ENCODE results near the gene OCLN.
"Not testable (repeated sequence)": the region's sequence is repeated elsewhere in the genome, so short reads cannot be mapped to it uniquely, and the experiment has no call there.

OCLN gene

GRCh38 chr5:69454460-69455249, 37.9 kb upstream of the OCLN start:
- no peak overlapping the region for H3K4me3 ChIP-seq (ENCODE audit: low read depth, low read length)
- no peak for TF ChIP-seq CTCF (IDR thresholded peaks at IDR 0.05; ENCODE audit: control insufficient read depth, extremely low read depth, insufficient read depth)
- DNase-seq (ENCODE audit: low read depth): no peak

GRCh38 chr5:69455428-69455988, 37.1 kb upstream of the OCLN start:
- not testable (repeated sequence) for H3K4me3 ChIP-seq (ENCODE audit: low read depth, low read length); DNase-seq (ENCODE audit: low read depth)

- TF ChIP-seq CTCF (IDR thresholded peaks at IDR 0.05; ENCODE audit: control insufficient read depth, extremely low read depth, insufficient read depth): no peak
- DNase-seq (ENCODE audit: low read depth): no peak
- H3K4me3 ChIP-seq (ENCODE audit: low read depth, low read length): no peak overlapping the region
Observed at GRCh38 chr5:69462170-69462569, 30.4 kb upstream of the OCLN start.

GRCh38 chr5:69466375-69466774, 26.2 kb upstream of the OCLN start:
- H3K4me3 ChIP-seq (ENCODE audit: low read depth, low read length); DNase-seq (ENCODE audit: low read depth): not testable (repeated sequence)

GRCh38 chr5:69467442-69468225, 25.0 kb upstream of the OCLN start:
- no peak for DNase-seq (ENCODE audit: low read depth)
- H3K4me3 ChIP-seq (ENCODE audit: low read depth, low read length): no peak overlapping the region
- no peak for TF ChIP-seq CTCF (IDR thresholded peaks at IDR 0.05; ENCODE audit: control insufficient read depth, extremely low read depth, insufficient read depth)

GRCh38 chr5:69468631-69469030, 24.0 kb upstream of the OCLN start:
- no peak for TF ChIP-seq CTCF (IDR thresholded peaks at IDR 0.05; ENCODE audit: control insufficient read depth, extremely low read depth, insufficient read depth)
- H3K4me3 ChIP-seq (ENCODE audit: low read depth, low read length): no peak overlapping the region
- DNase-seq (ENCODE audit: low read depth): no peak

GRCh38 chr5:69471516-69471915, 21.1 kb upstream of the OCLN start:
- DNase-seq (ENCODE audit: low read depth); H3K4me3 ChIP-seq (ENCODE audit: low read depth, low read length): not testable (repeated sequence)

GRCh38 chr5:69472535-69473143, 20.0 kb upstream of the OCLN start:
- H3K4me3 ChIP-seq (ENCODE audit: low read depth, low read length); DNase-seq (ENCODE audit: low read depth): not testable (repeated sequence)
